SU-DHL-6 (cell line): Measurements from ENCODE around the gene BCKDHB.

Source experiments
- EZH2phosphoT487 ChIP-seq: fragments of 200-600 bp; sonication (generic), shearing (Covaris generic); conservative IDR thresholded peaks from 2 replicates; pipeline ENCODE4 v1.6.1; 2018; ENCODE audit warnings: mild to moderate bottlenecking, antibody characterized with exemption, low read length, moderate library complexity, mixed read lengths
- TF ChIP-seq, protein P1 (sequence below): fragments of 200-600 bp; sonication (generic); IDR thresholded peaks from one replicate; pipeline ENCODE4 v1.5.1; 2017; ENCODE audit warnings: antibody characterized with exemption, mild to moderate bottlenecking, low read length, moderate library complexity; ENCODE audit not compliant: insufficient read depth, poor library complexity, severe bottlenecking

DNA sequence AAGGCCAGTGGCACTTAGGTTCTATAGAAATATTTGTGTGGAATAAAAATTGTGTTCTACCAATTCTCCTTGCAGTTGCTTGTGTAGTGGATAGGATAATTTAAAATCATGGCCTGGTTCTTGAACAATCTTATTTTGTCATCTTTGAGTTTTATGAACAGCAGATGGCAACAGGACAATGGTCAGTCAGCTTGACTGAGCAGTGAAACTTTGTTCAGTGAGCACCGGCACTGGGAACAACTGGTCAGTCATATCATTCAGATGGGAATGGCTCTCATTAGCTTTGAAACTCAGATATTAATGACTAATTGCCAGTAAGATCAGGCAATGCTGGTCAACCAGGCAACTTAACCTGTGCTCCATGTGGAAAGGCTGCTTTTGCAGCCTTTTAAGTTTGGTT is 129.2 kb downstream of the BCKDHB start:
- TF ChIP-seq, protein P1, sequence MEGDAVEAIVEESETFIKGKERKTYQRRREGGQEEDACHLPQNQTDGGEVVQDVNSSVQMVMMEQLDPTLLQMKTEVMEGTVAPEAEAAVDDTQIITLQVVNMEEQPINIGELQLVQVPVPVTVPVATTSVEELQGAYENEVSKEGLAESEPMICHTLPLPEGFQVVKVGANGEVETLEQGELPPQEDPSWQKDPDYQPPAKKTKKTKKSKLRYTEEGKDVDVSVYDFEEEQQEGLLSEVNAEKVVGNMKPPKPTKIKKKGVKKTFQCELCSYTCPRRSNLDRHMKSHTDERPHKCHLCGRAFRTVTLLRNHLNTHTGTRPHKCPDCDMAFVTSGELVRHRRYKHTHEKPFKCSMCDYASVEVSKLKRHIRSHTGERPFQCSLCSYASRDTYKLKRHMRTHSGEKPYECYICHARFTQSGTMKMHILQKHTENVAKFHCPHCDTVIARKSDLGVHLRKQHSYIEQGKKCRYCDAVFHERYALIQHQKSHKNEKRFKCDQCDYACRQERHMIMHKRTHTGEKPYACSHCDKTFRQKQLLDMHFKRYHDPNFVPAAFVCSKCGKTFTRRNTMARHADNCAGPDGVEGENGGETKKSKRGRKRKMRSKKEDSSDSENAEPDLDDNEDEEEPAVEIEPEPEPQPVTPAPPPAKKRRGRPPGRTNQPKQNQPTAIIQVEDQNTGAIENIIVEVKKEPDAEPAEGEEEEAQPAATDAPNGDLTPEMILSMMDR = no peak
- TF ChIP-seq EZH2phosphoT487 = no peak
